WTC11 (cell line): Measurements from ENCODE around the gene RHOT2. TPM values are rescaled to one million over a fixed set of nuclear protein-coding genes. Genes with fewer than 3 reads are reported as not detected.

Experiments used
- AR ChIP-seq: fragments of 250-450 bp; sonication (Bioruptor Pico); IDR thresholded peaks from 2 replicates; pipeline ENCODE4 v1.9.0; 2021; ENCODE audit warnings: mild to moderate bottlenecking
- ATF3 ChIP-seq: sonication (generic); formaldehyde crosslinking; conservative IDR thresholded peaks from 2 replicates; pipeline ENCODE4 v1.8.1; 2022; ENCODE audit warnings: mild to moderate bottlenecking, missing genetic modification reagents
- ELF4 ChIP-seq: sonication (generic); formaldehyde crosslinking; IDR thresholded peaks from 2 replicates; pipeline ENCODE4 v1.8.1; 2022; ENCODE audit warnings: low read depth, mild to moderate bottlenecking, moderate library complexity, missing genetic modification reagents
- JUN ChIP-seq: sonication (generic); formaldehyde crosslinking; IDR thresholded peaks from 2 replicates; pipeline ENCODE4 v1.8.0; 2023; ENCODE audit warnings: mild to moderate bottlenecking, missing genetic modification reagents
- MYBL2 ChIP-seq: sonication (generic); formaldehyde crosslinking; IDR thresholded peaks from 2 replicates; pipeline ENCODE4 v1.8.1; 2023; ENCODE audit warnings: mild to moderate bottlenecking, moderate library complexity, missing genetic modification reagents
- NR1H2 ChIP-seq: sonication (generic); formaldehyde crosslinking; IDR thresholded peaks from 2 replicates; pipeline ENCODE4 v1.9.0; 2021; ENCODE audit warnings: mild to moderate bottlenecking, moderate library complexity, missing genetic modification reagents
- NR3C1 ChIP-seq: sonication (generic); formaldehyde crosslinking; conservative IDR thresholded peaks from 2 replicates; pipeline ENCODE4 v1.8.1; 2023; ENCODE audit warnings: low read depth, mild to moderate bottlenecking, missing genetic modification reagents
- OVOL2 ChIP-seq: fragments of 250-450 bp; sonication (Bioruptor Pico); IDR thresholded peaks from 2 replicates; pipeline ENCODE4 v1.9.0; 2021; ENCODE audit warnings: mild to moderate bottlenecking, borderline replicate concordance
- RORB ChIP-seq: fragments of 250-450 bp; sonication (Bioruptor Pico); IDR thresholded peaks from 2 replicates; pipeline ENCODE4 v1.9.0; 2021; ENCODE audit warnings: mild to moderate bottlenecking
- SMAD3 ChIP-seq: sonication (generic); formaldehyde crosslinking; IDR thresholded peaks from 2 replicates; pipeline ENCODE4 v1.8.0; 2022; ENCODE audit warnings: missing genetic modification reagents, mild to moderate bottlenecking, borderline replicate concordance
- SMAD4 ChIP-seq: sonication (generic); formaldehyde crosslinking; IDR thresholded peaks from 2 replicates; pipeline ENCODE4 v1.8.0; 2022; ENCODE audit warnings: mild to moderate bottlenecking, missing genetic modification reagents
- ZNF121 ChIP-seq: sonication (generic); formaldehyde crosslinking; IDR thresholded peaks from 2 replicates; pipeline ENCODE4 v1.8.0; 2023; ENCODE audit warnings: missing genetic modification reagents
- ZNF138 ChIP-seq: sonication (generic); formaldehyde crosslinking; conservative IDR thresholded peaks from 2 replicates; pipeline ENCODE4 v1.8.1; 2022; ENCODE audit warnings: mild to moderate bottlenecking, moderate library complexity, missing genetic modification reagents
- ZNF396 ChIP-seq: fragments of 250-450 bp; sonication (Bioruptor Pico); IDR thresholded peaks from 2 replicates; pipeline ENCODE4 v1.8.0; 2021; ENCODE audit warnings: mild to moderate bottlenecking, moderate library complexity, borderline replicate concordance
- ZNF416 ChIP-seq: fragments of 250-450 bp; sonication (Bioruptor Pico); IDR thresholded peaks from 2 replicates; pipeline ENCODE4 v1.9.0; 2021; ENCODE audit warnings: mild to moderate bottlenecking, inconsistent platforms
- total RNA-seq: library from RNA; stranded (reverse); gene quantifications from 3 replicates; pipeline ENCODE4 v1.2.3, GENCODE V29; 2021
- TF ChIP-seq, protein P1 (sequence below): sonication (generic); formaldehyde crosslinking; IDR thresholded peaks from 2 replicates; pipeline ENCODE4 v1.8.0; 2022; ENCODE audit warnings: mild to moderate bottlenecking, missing genetic modification reagents
- TF ChIP-seq, protein P2 (sequence below): sonication (generic); formaldehyde crosslinking; IDR thresholded peaks from 2 replicates; pipeline ENCODE4 v1.8.0; 2022; ENCODE audit warnings: mild to moderate bottlenecking, missing genetic modification reagents
- TF ChIP-seq, protein P3 (sequence below): sonication (generic); formaldehyde crosslinking; IDR thresholded peaks from 2 replicates; pipeline ENCODE4 v1.8.1; 2023; ENCODE audit warnings: mild to moderate bottlenecking, missing genetic modification reagents
- TF ChIP-seq, protein P4 (sequence below): fragments of 200-600 bp; IDR thresholded peaks from 2 replicates; pipeline ENCODE4 v1.8.0; 2022; ENCODE audit warnings: antibody characterized with exemption
- TF ChIP-seq, protein P5 (sequence below): sonication (generic); formaldehyde crosslinking; IDR thresholded peaks from 2 replicates; pipeline ENCODE4 v1.8.1; 2022; ENCODE audit warnings: mild to moderate bottlenecking, missing genetic modification reagents, moderate library complexity, borderline replicate concordance

Gene RHOT2
- total RNA-seq, 1 experiment from 2014 or later, result 285 TPM

GRCh38 chr16:715477-716199 is 47.7 kb downstream of the RHOT2 start (continued):
- TF ChIP-seq AR (CRISPR knock-in tag) (no peak), SMAD4 (CRISPR knock-in tag) (no peak), MYBL2 (no peak), ZNF396 (CRISPR knock-in tag) (no peak), JUN (CRISPR knock-in tag) (0 out of 2 replicates have a peak, but pooled peaks have one; percentile 45), ZNF121 (CRISPR knock-in tag) (no peak), OVOL2 (CRISPR knock-in tag) (no peak), NR1H2 (CRISPR knock-in tag) (no peak), ZNF416 (CRISPR knock-in tag) (no peak), SMAD3 (CRISPR knock-in tag) (no peak), RORB (CRISPR knock-in tag) (no peak), NR3C1 (CRISPR knock-in tag) (no peak), ZNF138 (no peak), ELF4 (CRISPR knock-in tag) (0 out of 2 replicates have a peak, but pooled peaks have one; percentile 33), ATF3 (no peak)
- TF ChIP-seq, protein P1, sequence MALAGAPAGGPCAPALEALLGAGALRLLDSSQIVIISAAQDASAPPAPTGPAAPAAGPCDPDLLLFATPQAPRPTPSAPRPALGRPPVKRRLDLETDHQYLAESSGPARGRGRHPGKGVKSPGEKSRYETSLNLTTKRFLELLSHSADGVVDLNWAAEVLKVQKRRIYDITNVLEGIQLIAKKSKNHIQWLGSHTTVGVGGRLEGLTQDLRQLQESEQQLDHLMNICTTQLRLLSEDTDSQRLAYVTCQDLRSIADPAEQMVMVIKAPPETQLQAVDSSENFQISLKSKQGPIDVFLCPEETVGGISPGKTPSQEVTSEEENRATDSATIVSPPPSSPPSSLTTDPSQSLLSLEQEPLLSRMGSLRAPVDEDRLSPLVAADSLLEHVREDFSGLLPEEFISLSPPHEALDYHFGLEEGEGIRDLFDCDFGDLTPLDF (CRISPR knock-in tag), result no peak
- TF ChIP-seq, protein P2, sequence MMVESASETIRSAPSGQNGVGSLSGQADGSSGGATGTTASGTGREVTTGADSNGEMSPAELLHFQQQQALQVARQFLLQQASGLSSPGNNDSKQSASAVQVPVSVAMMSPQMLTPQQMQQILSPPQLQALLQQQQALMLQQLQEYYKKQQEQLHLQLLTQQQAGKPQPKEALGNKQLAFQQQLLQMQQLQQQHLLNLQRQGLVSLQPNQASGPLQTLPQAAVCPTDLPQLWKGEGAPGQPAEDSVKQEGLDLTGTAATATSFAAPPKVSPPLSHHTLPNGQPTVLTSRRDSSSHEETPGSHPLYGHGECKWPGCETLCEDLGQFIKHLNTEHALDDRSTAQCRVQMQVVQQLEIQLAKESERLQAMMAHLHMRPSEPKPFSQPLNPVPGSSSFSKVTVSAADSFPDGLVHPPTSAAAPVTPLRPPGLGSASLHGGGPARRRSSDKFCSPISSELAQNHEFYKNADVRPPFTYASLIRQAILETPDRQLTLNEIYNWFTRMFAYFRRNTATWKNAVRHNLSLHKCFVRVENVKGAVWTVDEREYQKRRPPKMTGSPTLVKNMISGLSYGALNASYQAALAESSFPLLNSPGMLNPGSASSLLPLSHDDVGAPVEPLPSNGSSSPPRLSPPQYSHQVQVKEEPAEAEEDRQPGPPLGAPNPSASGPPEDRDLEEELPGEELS (CRISPR knock-in tag), result no peak
- TF ChIP-seq, protein P3, sequence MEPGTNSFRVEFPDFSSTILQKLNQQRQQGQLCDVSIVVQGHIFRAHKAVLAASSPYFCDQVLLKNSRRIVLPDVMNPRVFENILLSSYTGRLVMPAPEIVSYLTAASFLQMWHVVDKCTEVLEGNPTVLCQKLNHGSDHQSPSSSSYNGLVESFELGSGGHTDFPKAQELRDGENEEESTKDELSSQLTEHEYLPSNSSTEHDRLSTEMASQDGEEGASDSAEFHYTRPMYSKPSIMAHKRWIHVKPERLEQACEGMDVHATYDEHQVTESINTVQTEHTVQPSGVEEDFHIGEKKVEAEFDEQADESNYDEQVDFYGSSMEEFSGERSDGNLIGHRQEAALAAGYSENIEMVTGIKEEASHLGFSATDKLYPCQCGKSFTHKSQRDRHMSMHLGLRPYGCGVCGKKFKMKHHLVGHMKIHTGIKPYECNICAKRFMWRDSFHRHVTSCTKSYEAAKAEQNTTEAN, result no peak
- TF ChIP-seq, protein P4, sequence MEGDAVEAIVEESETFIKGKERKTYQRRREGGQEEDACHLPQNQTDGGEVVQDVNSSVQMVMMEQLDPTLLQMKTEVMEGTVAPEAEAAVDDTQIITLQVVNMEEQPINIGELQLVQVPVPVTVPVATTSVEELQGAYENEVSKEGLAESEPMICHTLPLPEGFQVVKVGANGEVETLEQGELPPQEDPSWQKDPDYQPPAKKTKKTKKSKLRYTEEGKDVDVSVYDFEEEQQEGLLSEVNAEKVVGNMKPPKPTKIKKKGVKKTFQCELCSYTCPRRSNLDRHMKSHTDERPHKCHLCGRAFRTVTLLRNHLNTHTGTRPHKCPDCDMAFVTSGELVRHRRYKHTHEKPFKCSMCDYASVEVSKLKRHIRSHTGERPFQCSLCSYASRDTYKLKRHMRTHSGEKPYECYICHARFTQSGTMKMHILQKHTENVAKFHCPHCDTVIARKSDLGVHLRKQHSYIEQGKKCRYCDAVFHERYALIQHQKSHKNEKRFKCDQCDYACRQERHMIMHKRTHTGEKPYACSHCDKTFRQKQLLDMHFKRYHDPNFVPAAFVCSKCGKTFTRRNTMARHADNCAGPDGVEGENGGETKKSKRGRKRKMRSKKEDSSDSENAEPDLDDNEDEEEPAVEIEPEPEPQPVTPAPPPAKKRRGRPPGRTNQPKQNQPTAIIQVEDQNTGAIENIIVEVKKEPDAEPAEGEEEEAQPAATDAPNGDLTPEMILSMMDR, result no peak
- TF ChIP-seq, protein P5, sequence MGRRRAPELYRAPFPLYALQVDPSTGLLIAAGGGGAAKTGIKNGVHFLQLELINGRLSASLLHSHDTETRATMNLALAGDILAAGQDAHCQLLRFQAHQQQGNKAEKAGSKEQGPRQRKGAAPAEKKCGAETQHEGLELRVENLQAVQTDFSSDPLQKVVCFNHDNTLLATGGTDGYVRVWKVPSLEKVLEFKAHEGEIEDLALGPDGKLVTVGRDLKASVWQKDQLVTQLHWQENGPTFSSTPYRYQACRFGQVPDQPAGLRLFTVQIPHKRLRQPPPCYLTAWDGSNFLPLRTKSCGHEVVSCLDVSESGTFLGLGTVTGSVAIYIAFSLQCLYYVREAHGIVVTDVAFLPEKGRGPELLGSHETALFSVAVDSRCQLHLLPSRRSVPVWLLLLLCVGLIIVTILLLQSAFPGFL (CRISPR knock-in tag), result no peak
